ENCODE data around the gene TOPBP1. TPM values are rescaled to one million over a fixed set of nuclear protein-coding genes. Genes with fewer than 3 reads are reported as not detected.

Gene TOPBP1
- total RNA-seq, 2 experiments from 2014 or later: 131 to 139 TPM

DNA sequence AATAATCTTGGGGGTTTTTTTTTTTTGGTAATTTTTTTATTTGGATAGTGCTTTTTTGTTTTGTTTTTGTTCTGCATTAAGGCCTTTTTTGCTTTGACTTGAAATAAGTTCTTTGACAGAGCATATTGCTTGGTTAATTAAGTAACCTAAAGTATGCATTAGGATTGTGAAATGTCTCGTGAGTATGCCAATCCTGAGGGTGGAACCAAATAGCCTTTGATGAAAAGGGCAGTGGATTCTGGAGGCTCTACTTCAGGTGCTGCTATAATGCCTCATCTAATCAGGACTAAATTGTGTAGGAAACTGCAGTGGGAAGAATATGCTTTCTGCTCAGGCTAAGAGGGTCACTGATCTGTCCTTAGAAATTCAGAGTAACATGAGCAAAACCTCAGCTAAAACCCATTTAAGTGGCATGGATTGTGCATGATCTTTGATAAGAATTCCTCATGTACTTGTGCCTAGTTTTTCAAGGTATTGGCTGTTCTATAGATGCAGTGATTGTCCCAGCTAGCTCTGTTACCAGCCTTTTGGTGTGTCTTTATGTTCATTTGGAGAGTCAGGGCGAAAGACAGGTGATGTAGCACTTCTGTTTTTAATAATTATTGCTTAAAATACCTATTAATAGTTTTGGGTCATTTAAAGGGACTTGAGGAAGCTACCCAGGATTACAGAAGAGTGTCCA is 72.8 kb downstream of the TOPBP1 start:
- Histone ChIP-seq H4K20me1 (ENCODE audit: insufficient read depth, low read length) (peaks cover 29% of the 10 kb centered on the region; the same call in 1 of the 2 replicates), H3K27ac (ENCODE audit: low read depth, low read length, poor library complexity, severe bottlenecking) (no peak overlapping the region), H3K36me3 (ENCODE audit: insufficient read depth, low read length) (peaks cover 71% of the 10 kb centered on the region), H3K4me1 (ENCODE audit: insufficient read depth, low read length, poor library complexity, severe bottlenecking) (no peaks in the 10 kb centered on the region), H3K4me3 (ENCODE audit: low read depth, low read length, poor library complexity, severe bottlenecking) (no peak overlapping the region), H3K4me2 (ENCODE audit: low read length) (no peak overlapping the region), H2AFZ (ENCODE audit: low read length) (no peak overlapping the region), H3K9me3 (ENCODE audit: low read length) (no peaks in the 10 kb centered on the region), H3K9me2 (ENCODE audit: insufficient read depth, low read length) (no peaks in the 10 kb centered on the region), H3K79me2 (ENCODE audit: insufficient read depth, low read depth, low read length) (peaks cover 51% of the 10 kb centered on the region; the same call in 1 of the 2 replicates)
- POLR2A ChIA-PET: no interaction called here
- intact Hi-C loops (cut with micrococcal nuclease; ENCODE audit: unreplicated experiment): no loop called here
- TF ChIP-seq EZH2phosphoT487 (IDR thresholded peaks at IDR 0.05; ENCODE audit: borderline replicate concordance, low read depth, low read length): no peak
- TF ChIP-seq, protein P1, sequence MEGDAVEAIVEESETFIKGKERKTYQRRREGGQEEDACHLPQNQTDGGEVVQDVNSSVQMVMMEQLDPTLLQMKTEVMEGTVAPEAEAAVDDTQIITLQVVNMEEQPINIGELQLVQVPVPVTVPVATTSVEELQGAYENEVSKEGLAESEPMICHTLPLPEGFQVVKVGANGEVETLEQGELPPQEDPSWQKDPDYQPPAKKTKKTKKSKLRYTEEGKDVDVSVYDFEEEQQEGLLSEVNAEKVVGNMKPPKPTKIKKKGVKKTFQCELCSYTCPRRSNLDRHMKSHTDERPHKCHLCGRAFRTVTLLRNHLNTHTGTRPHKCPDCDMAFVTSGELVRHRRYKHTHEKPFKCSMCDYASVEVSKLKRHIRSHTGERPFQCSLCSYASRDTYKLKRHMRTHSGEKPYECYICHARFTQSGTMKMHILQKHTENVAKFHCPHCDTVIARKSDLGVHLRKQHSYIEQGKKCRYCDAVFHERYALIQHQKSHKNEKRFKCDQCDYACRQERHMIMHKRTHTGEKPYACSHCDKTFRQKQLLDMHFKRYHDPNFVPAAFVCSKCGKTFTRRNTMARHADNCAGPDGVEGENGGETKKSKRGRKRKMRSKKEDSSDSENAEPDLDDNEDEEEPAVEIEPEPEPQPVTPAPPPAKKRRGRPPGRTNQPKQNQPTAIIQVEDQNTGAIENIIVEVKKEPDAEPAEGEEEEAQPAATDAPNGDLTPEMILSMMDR (conservative IDR thresholded peaks at IDR 0.05; ENCODE audit: low read length): no peak
- BruUV-seq (replicated peaks): TSS peak; percentile 74
- CTCF ChIA-PET (ENCODE audit: unreplicated experiment): interaction anchor here (0.9 kb wide), 1 partner anchor 14 kb away, joined by 3 read pairs; no protein-coding TSS in a partner anchor
- no peak for DNase-seq (ENCODE audit: low spot score)

- intact Hi-C loops (cut with micrococcal nuclease; ENCODE audit: unreplicated experiment): no loop called here
- H3K27ac ChIP-seq (ENCODE audit: low read depth, low read length, poor library complexity, severe bottlenecking): no peak overlapping the region
Observed at GRCh38 chr3:133588035-133588434, 73.7 kb downstream of the TOPBP1 start.

More at GRCh38 chr3:133588035-133588434, 73.7 kb downstream of the TOPBP1 start:
- no peaks in the 10 kb centered on the region for H3K9me2 ChIP-seq (ENCODE audit: insufficient read depth, low read length)
- peaks cover 37% of the 10 kb centered on the region; the same call in 1 of the 2 replicates for H4K20me1 ChIP-seq (ENCODE audit: insufficient read depth, low read length)
- H3K4me1 ChIP-seq (ENCODE audit: insufficient read depth, low read length, poor library complexity, severe bottlenecking): peaks cover 4% of the 10 kb centered on the region
- no TSS peak for BruUV-seq (replicated peaks)
- TF ChIP-seq EZH2phosphoT487 (IDR thresholded peaks at IDR 0.05; ENCODE audit: borderline replicate concordance, low read depth, low read length): no peak
- TF ChIP-seq, protein P1 (conservative IDR thresholded peaks at IDR 0.05; ENCODE audit: low read length): no peak
- ChIA-PET CTCF (ENCODE audit: unreplicated experiment) (interaction anchor here (0.9 kb wide), 1 partner anchor 13 kb away, joined by 3 read pairs; no protein-coding TSS in a partner anchor), POLR2A (interaction anchor here (0.6 to 1.5 kb wide), 6 partner anchors 10 to 164 kb away, joined by 3 to 8 read pairs (median 4); partner anchors contain the start of gene CDV3)
- no peak for DNase-seq (ENCODE audit: low spot score)
- H3K4me2 ChIP-seq (ENCODE audit: low read length): no peak overlapping the region
- peaks cover 80% of the 10 kb centered on the region for H3K36me3 ChIP-seq (ENCODE audit: insufficient read depth, low read length)
- no peaks in the 10 kb centered on the region for H3K9me3 ChIP-seq (ENCODE audit: low read length)
- no peak overlapping the region for H3K4me3 ChIP-seq (ENCODE audit: low read depth, low read length, poor library complexity, severe bottlenecking)
- no peak overlapping the region for H2AFZ ChIP-seq (ENCODE audit: low read length)
- peaks cover 60% of the 10 kb centered on the region for H3K79me2 ChIP-seq (ENCODE audit: insufficient read depth, low read depth, low read length)

Data from OCI-LY7 (cell line).